Measurements from ENCODE around the gene BAZ1B. TPM values are rescaled to one million over a fixed set of nuclear protein-coding genes. Genes with fewer than 3 reads are reported as not detected.
"Not testable (repeated sequence)": the region's sequence is repeated elsewhere in the genome, so short reads cannot be mapped to it uniquely, and the experiment has no call there.

Gene BAZ1B
- total and polyA plus RNA-seq, 2 donors = 37.1 to 60.0 TPM

DNA sequence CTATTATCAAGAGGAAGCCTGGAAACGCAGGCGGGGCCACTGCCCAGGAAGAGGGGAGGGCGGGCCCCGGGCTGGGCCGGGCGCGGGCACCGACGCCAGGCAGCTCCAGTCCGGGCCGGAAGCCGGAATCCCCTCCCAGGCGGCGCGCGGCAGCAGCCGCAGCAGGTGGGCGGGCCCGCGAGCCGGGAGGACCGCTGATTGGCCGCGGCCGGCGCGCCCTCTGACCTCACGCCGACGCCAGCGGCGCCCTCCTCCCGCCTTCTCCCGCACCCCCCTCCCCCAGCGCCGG lies 35.0 kb upstream of the BAZ1B start:
- under 1% methylated on average over 36 of the region's 36 CpGs for WGBS
- Histone ChIP-seq H3K27ac (ENCODE audit: low read depth) (peak overlapping the region; percentile 98), H3K4me1 (ENCODE audit: insufficient read depth) (no peaks in the 10 kb centered on the region), H3K4me3 (ENCODE audit: low read depth, low read length) (peak overlapping the region; percentile 83), H3K36me3 (ENCODE audit: insufficient read depth) (no peaks in the 10 kb centered on the region)
- DNase-seq (ENCODE audit: extremely low spot score) = peak; percentile 61

- DNase-seq (ENCODE audit: extremely low spot score) = no peak
- WGBS = 25% methylated on average over 28 of the region's 28 CpGs
- H3K4me1 ChIP-seq (ENCODE audit: insufficient read depth) = no peaks in the 10 kb centered on the region
- peak overlapping the region; percentile 75 for H3K27ac ChIP-seq (ENCODE audit: low read depth)
- H3K36me3 ChIP-seq (ENCODE audit: insufficient read depth) = no peaks in the 10 kb centered on the region
- H3K4me3 ChIP-seq (ENCODE audit: low read depth, low read length) = peak overlapping the region; percentile 83
Observed at GRCh38 chr7:73556208-73557107, 34.4 kb upstream of the BAZ1B start.

DNA sequence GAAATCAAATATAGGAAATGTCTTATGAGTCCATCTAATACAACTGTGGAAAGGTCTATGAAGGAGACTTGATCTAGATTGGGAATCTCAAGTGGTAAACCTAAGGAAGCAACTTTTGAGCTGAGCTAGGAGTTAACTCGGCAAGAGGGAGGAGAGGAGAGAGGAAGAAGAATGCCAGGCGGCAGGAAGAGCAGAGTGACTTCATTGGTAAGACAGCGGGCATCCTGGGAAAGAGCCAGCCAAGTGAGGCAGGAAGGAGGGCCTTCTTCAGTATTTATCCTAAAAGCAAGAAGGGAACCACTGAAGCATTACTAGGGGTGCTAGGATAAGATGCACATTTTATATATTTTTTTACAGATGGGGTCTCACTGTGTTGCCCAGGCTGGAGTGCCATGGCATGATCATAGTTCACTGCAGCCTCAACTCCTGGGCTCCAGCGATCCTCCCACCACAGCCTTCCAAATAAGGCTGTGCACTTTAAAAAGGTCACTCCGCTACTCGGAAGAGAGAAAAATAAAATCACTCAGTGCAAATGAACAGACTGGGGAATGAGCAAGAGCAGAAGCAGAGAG lies 33.4 kb upstream of the BAZ1B start:
- WGBS = 63% methylated on average over 6 of the region's 6 CpGs
- H3K4me1 ChIP-seq (ENCODE audit: insufficient read depth) = no peaks in the 10 kb centered on the region
- no peak for DNase-seq (ENCODE audit: extremely low spot score)
- no peak overlapping the region for H3K4me3 ChIP-seq (ENCODE audit: low read depth, low read length)
- H3K27ac ChIP-seq (ENCODE audit: low read depth) = no peak overlapping the region
- no peaks in the 10 kb centered on the region for H3K36me3 ChIP-seq (ENCODE audit: insufficient read depth)

- H3K27ac ChIP-seq (ENCODE audit: low read depth); H3K4me1 ChIP-seq (ENCODE audit: insufficient read depth); H3K4me3 ChIP-seq (ENCODE audit: low read depth, low read length); H3K36me3 ChIP-seq (ENCODE audit: insufficient read depth); DNase-seq (ENCODE audit: extremely low spot score): not testable (repeated sequence)
- 91% methylated on average over 5 of the region's 5 CpGs for WGBS
Observed at GRCh38 chr7:73550093-73550492, 28.0 kb upstream of the BAZ1B start.

GRCh38 chr7:73549176-73549575 lies 27.1 kb upstream of the BAZ1B start:
- Histone ChIP-seq H3K4me1 (ENCODE audit: insufficient read depth) (no peaks in the 10 kb centered on the region), H3K27ac (ENCODE audit: low read depth) (no peak overlapping the region), H3K4me3 (ENCODE audit: low read depth, low read length) (no peak overlapping the region), H3K36me3 (ENCODE audit: insufficient read depth) (no peaks in the 10 kb centered on the region)
- no peak for DNase-seq (ENCODE audit: extremely low spot score)
- 89% methylated on average over 4 of the region's 4 CpGs for WGBS

DNA sequence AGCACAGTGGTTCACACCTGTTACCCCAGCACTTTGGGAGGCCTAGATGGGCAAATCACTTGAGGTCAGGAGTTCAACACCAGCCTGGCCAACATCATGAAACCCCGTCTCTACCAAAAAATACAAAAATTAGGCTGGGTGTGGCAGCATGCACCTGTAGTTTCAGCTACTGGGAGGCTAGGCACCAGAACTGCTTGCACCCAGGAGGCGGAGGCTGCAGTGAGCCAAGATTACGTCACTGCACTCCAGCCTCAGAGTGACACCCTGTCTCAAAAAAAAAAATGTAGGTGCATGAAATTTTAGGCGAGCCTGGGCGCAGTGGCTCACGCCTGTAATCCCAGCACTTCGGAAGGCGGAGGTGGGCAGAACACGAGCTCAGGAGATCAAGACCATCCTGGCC lies 25.7 kb upstream of the BAZ1B start:
- no peak overlapping the region for H3K27ac ChIP-seq (ENCODE audit: low read depth)
- no peaks in the 10 kb centered on the region for H3K4me1 ChIP-seq (ENCODE audit: insufficient read depth)
- H3K36me3 ChIP-seq (ENCODE audit: insufficient read depth) = no peaks in the 10 kb centered on the region
- DNase-seq (ENCODE audit: extremely low spot score) = no peak
- WGBS = 91% methylated on average over 9 of the region's 9 CpGs
- no peak overlapping the region for H3K4me3 ChIP-seq (ENCODE audit: low read depth, low read length)

GRCh38 chr7:73544678-73545077 lies 22.6 kb upstream of the BAZ1B start:
- H3K36me3 ChIP-seq (ENCODE audit: insufficient read depth) = no peaks in the 10 kb centered on the region

GRCh38 chr7:73541722-73542121 lies 19.6 kb upstream of the BAZ1B start:
- H3K4me1 ChIP-seq (ENCODE audit: insufficient read depth) = no peaks in the 10 kb centered on the region
- 95% methylated on average over 10 of the region's 10 CpGs for WGBS
- H3K4me3 ChIP-seq (ENCODE audit: low read depth, low read length) = no peak overlapping the region
- H3K27ac ChIP-seq (ENCODE audit: low read depth) = no peak overlapping the region
- H3K36me3 ChIP-seq (ENCODE audit: insufficient read depth) = peaks cover 3% of the 10 kb centered on the region
- no peak for DNase-seq (ENCODE audit: extremely low spot score)

More at GRCh38 chr7:73544678-73545077, 22.6 kb upstream of the BAZ1B start:
- Histone ChIP-seq H3K4me1 (ENCODE audit: insufficient read depth) (no peaks in the 10 kb centered on the region), H3K4me3 (ENCODE audit: low read depth, low read length) (no peak overlapping the region), H3K27ac (ENCODE audit: low read depth) (no peak overlapping the region)
- 100% methylated on average over 2 of the region's 2 CpGs for WGBS
- no peak for DNase-seq (ENCODE audit: extremely low spot score)

GRCh38 chr7:73539709-73540108 lies 17.6 kb upstream of the BAZ1B start:
- WGBS = 91% methylated on average over 13 of the region's 13 CpGs
- Histone ChIP-seq H3K4me3 (ENCODE audit: low read depth, low read length) (no peak overlapping the region), H3K4me1 (ENCODE audit: insufficient read depth) (no peaks in the 10 kb centered on the region), H3K36me3 (ENCODE audit: insufficient read depth) (peaks cover 7% of the 10 kb centered on the region), H3K27ac (ENCODE audit: low read depth) (no peak overlapping the region)
- no peak for DNase-seq (ENCODE audit: extremely low spot score)

GRCh38 chr7:73538510-73538909 lies 16.4 kb upstream of the BAZ1B start:
- not testable (repeated sequence) for H3K36me3 ChIP-seq (ENCODE audit: insufficient read depth); H3K4me3 ChIP-seq (ENCODE audit: low read depth, low read length); H3K27ac ChIP-seq (ENCODE audit: low read depth); DNase-seq (ENCODE audit: extremely low spot score); H3K4me1 ChIP-seq (ENCODE audit: insufficient read depth)
- WGBS = 93% methylated on average over 2 of the region's 2 CpGs

- Histone ChIP-seq H3K36me3 (ENCODE audit: insufficient read depth) (peaks cover 7% of the 10 kb centered on the region), H3K4me3 (ENCODE audit: low read depth, low read length) (no peak overlapping the region), H3K27ac (ENCODE audit: low read depth) (no peak overlapping the region), H3K4me1 (ENCODE audit: insufficient read depth) (no peaks in the 10 kb centered on the region)
- no peak for DNase-seq (ENCODE audit: extremely low spot score)
- WGBS = 89% methylated on average over 16 of the region's 16 CpGs
Observed at GRCh38 chr7:73537051-73537450, 15.0 kb upstream of the BAZ1B start.

DNA sequence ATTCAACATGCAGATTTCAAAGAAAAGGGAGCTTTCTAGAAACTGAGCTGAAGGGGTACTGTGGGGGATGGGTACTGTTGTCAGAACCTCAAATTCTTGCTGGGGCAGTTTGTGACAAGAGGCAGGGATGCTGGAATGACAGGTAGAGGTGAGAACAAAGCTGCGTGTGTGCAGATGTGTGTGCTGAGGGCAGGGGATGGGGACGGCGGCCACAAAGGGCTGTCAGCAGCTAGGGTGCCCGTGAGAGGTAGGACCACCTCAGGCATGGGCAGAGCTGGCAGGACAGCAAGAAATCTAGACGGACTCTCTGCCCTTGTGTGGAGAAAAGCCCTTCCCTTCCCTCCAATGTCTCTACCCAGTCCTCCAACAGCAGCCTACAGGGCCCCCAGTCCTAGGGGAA lies 14.4 kb upstream of the BAZ1B start:
- peaks cover 7% of the 10 kb centered on the region for H3K36me3 ChIP-seq (ENCODE audit: insufficient read depth)

DNA sequence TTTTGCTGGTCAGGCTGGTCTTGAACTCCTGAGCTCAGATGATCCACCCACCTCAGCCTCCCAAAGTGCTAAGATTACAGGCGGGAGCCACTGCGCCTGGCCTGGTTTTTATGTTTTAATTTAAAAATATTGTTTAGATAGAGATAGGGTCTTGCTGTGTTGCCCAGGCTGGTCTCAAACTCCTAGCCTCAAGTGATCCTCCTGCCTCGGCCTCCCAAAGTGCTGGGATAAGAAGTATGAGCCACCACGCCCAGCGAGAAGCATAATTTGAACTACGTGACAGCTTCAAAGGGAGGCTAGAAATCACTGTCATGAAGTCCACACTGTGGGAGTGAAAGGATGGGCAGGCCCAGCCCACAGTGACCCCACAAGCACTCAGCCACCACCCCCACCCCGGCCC lies 13.8 kb upstream of the BAZ1B start:
- H3K27ac ChIP-seq (ENCODE audit: low read depth); DNase-seq (ENCODE audit: extremely low spot score); H3K36me3 ChIP-seq (ENCODE audit: insufficient read depth); H3K4me3 ChIP-seq (ENCODE audit: low read depth, low read length); H3K4me1 ChIP-seq (ENCODE audit: insufficient read depth): not testable (repeated sequence)
- WGBS = 95% methylated on average over 7 of the region's 7 CpGs

More for the DNA sequence above, 14.4 kb upstream of the BAZ1B start:
- H3K4me1 ChIP-seq (ENCODE audit: insufficient read depth) = no peaks in the 10 kb centered on the region
- WGBS = 85% methylated on average over 5 of the region's 5 CpGs
- no peak overlapping the region for H3K27ac ChIP-seq (ENCODE audit: low read depth)
- no peak for DNase-seq (ENCODE audit: extremely low spot score)
- H3K4me3 ChIP-seq (ENCODE audit: low read depth, low read length) = no peak overlapping the region

- DNase-seq (ENCODE audit: extremely low spot score) = no peak
- 82% methylated on average over 9 of the region's 9 CpGs for WGBS
- Histone ChIP-seq H3K4me1 (ENCODE audit: insufficient read depth) (no peaks in the 10 kb centered on the region), H3K36me3 (ENCODE audit: insufficient read depth) (peaks cover 7% of the 10 kb centered on the region), H3K4me3 (ENCODE audit: low read depth, low read length) (no peak overlapping the region), H3K27ac (ENCODE audit: low read depth) (no peak overlapping the region)
Observed at GRCh38 chr7:73533742-73534141, 11.6 kb upstream of the BAZ1B start.
